ENCODE results near the gene DNHD1. TPM values are rescaled to one million over a fixed set of nuclear protein-coding genes. Genes with fewer than 3 reads are reported as not detected.

Gene DNHD1
- 2.7 and 7.9 TPM in 2 replicates for total RNA-seq

GRCh38 chr11:6497069-6497839 lies at the start of gene DNHD1:
Gene DNHD1, plus strand, starts transcription at chr11:6497280. Its CDS starts 936 bp downstream, at chr11:6498216.

GRCh38 chr11:6473451-6474412 lies 23.3 kb upstream of the DNHD1 start, which contains the start of gene TRIM3:
Gene TRIM3, minus strand, starts transcription at chr11:6473941. Its CDS starts 8,246 bp downstream, at chr11:6465695.

GRCh38 chr11:6481012-6481923 lies 15.8 kb upstream of the DNHD1 start, which contains the start of the genes ARFIP2 and TIMM10B:
Gene ARFIP2, minus strand, starts transcription at chr11:6481331. Its CDS starts 910 bp downstream, at chr11:6480421.
Gene TIMM10B, plus strand, starts transcription at chr11:6481501. Its CDS starts 16 bp downstream, at chr11:6481517.

GRCh38 chr11:6603287-6604080 lies 106.4 kb downstream of the DNHD1 start, which contains the start of the genes ILK and RRP8:
Gene ILK, plus strand, starts transcription at chr11:6603774. Its CDS starts 498 bp downstream, at chr11:6604272.
Gene RRP8, minus strand, starts transcription at chr11:6603616. Its CDS starts 114 bp downstream, at chr11:6603502.

GRCh38 chr11:6612213-6613041 lies 115.3 kb downstream of the DNHD1 start, which contains the start of gene TAF10:
Gene TAF10, minus strand, starts transcription at chr11:6612216. Its CDS starts 27 bp downstream, at chr11:6612189.

GRCh38 chr11:6619004-6619745 lies 122.1 kb downstream of the DNHD1 start, which contains the start of gene TPP1:
Gene TPP1, minus strand, starts transcription at chr11:6619422. Its CDS starts 22 bp downstream, at chr11:6619400.

Other genes with a start within 250 kb of the DNHD1 start
- gene CCKBR, start 237.4 kb upstream of the DNHD1 start, total RNA-seq: not detected in 2 replicates
- 189 and 198 TPM in 2 replicates for gene CAVIN3, start 176.8 kb upstream of the DNHD1 start, total RNA-seq
- gene SMPD1, start 106.8 kb upstream of the DNHD1 start, total RNA-seq: 39.1 and 57.2 TPM in 2 replicates
- 34.5 and 53.3 TPM in 2 replicates for gene APBB1, start 78.2 kb upstream of the DNHD1 start, total RNA-seq
- gene HPX, start 56.3 kb upstream of the DNHD1 start, total RNA-seq: 0.38 and 0.85 TPM in 2 replicates
- gene TRIM3, start 23.3 kb upstream of the DNHD1 start, total RNA-seq: 19.4 and 26.8 TPM in 2 replicates
- 54.7 and 69.6 TPM in 2 replicates for gene ARFIP2, start 15.9 kb upstream of the DNHD1 start, total RNA-seq
- 29.3 and 35.5 TPM in 2 replicates for gene TIMM10B, start 15.8 kb upstream of the DNHD1 start, total RNA-seq
- gene RRP8, start 106.3 kb downstream of the DNHD1 start, total RNA-seq: 8.7 and 15.0 TPM in 2 replicates
- gene ILK, start 106.5 kb downstream of the DNHD1 start, total RNA-seq: 165 and 267 TPM in 2 replicates
- 37.2 and 58.9 TPM in 2 replicates for gene TAF10, start 114.9 kb downstream of the DNHD1 start, total RNA-seq
- 28.8 and 135 TPM in 2 replicates for gene TPP1, start 122.1 kb downstream of the DNHD1 start, total RNA-seq
- 1.1 and 1.3 TPM in 2 replicates for gene DCHS1, start 158.5 kb downstream of the DNHD1 start, total RNA-seq
- gene MRPL17, start 186.1 kb downstream of the DNHD1 start, total RNA-seq: 68.8 and 105 TPM in 2 replicates